GM21526 (cell line): Measurements from ENCODE around the gene VPS8.
"Not testable (repeated sequence)": the region's sequence is repeated elsewhere in the genome, so short reads cannot be mapped to it uniquely, and the experiment has no call there.

Experiments
- ATAC-seq: cut with Tn5 transposase; IDR thresholded peaks from one replicate; pipeline ENCODE4 v1.9.1; 2021; ENCODE audit warnings: moderate library complexity; ENCODE audit not compliant: unreplicated experiment, low FRiP score

The VPS8 gene

DNA sequence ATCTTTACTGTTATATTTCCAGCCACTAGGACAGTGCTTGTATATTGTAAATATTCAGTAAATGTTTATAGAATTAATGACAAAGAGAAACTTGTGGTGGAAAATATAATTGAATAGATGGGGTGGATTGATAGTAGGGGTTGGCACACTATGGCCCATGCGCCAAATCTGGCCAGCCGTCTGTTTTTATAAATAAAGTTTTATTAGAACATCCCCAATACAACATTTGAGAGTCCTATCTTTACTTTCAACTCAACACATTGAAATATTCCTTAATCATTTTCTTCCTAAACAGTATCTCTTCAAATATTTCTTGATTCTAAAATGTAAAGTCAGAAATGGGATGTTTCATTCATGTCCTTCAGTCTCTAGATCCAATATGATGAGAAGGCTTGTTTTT, 45.1 kb downstream of the VPS8 start:
- ATAC-seq = no peak

DNA sequence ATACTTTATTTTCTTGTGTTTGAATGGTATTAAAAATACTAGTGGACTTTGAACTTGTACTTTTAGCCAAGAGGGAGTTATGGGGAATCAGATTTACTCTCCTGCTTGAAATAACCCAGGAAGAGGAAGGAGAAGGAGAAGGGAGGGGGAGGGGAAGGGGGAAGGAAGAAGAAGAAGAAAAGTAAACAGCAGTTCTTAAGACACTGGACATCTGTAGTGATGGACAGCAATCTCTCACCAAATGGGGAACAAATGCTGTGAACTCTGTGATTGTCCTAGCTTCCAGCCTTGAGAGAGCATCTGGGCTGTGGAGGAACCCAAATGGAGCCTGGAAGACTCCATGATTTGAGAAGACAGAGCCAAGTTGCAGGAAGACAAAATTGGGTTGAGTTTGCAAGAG, 52.0 kb downstream of the VPS8 start:
- ATAC-seq = no peak

DNA sequence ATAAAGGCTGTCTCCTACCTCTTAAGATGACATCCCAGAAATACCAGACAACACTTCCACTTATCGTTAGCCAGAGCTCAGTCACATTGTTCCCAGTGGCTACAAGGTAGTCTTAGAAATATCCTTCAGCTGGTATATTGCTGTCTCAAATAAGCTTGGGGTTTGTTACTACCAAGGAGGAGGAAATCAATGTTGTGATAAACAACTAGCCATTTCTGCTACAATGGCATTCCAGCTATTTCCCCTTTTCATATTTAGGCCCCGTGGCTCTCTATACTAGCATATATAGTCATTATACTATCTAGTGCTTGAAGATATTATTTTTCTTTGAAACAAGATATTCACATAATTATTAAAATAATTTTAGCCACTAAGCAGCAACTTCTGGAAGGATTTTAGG, 56.5 kb downstream of the VPS8 start:
- ATAC-seq = no peak

DNA sequence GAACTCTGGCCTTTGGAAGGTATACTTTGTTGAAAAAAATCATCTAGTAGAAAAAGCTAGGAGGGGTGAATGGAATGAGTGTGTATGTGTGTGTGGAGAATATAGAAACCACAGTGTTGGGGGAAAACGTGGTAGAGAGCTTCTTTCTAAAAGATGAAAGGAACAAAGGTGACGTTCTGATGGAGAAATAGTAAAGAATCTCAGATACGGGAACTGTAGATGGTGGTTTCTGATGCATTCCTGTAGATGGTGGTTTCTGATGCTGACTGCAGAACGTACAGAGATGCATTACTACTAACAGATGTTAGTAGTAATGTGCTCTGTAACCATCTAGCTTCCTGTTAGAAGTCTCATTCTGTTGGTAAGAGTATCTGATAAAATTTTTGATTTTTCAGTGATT, 60.2 kb downstream of the VPS8 start:
- no peak for ATAC-seq

DNA sequence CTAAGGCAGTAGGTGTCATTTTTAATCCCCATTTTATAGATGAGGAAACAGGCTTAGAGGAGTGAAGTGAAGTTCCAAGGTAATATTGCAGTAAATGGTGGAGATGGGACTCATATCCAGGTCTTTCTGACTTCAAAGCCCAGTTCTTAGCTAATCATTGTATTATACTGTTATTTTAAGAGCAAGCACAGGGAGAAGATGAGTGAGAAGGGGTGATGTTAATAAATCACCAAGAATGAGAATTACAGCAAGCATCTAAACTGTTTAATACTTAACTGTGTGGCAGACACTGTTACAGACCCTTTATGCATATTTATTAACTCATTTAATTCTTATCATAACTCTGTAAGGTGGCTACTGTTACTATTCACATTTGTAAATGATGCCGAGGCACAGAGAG, 61.2 kb downstream of the VPS8 start:
- no peak for ATAC-seq

DNA sequence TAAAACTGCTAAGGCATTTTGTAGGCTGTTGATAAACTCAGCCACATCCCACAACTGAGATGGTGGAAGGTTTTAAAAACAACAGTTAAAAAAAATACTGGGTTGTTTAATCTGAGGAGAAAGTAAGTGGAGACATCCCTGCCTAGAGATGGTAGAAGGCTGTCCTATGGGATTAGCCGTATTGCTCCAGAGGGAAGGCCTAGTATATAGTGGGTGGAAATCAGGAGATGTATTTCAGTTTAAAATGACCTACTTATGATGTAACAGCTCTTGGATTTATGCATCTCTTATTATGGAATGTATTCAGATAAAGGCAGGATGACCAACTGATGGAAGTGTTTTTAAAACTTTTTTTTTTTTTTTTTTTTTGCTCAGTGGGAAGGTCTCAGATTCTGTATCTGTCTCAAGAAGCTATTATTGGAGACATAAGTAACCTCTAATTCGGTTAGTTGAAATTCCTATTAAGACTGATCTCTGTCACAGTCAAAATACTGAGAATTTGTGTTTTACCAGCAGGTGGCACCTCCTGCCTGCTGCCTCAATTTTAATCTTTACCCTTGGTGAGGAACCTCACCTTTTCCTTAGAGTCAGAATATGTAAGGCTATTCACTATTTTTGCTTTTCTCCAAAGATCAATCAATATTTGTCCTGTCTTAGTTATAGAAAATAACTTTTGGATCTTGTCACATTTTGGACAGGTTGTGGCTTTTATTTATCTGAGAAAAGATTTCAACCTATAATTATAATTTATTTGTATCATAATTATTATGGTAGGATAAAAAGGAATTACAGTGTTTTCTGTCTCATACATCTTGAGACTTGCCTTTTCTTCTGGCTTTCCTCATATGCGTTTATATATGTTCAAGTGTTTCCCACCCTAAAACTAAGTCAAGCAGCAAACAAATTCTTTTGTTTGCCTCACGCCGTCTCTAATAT, 63.0 kb downstream of the VPS8 start:
- no peak for ATAC-seq

DNA sequence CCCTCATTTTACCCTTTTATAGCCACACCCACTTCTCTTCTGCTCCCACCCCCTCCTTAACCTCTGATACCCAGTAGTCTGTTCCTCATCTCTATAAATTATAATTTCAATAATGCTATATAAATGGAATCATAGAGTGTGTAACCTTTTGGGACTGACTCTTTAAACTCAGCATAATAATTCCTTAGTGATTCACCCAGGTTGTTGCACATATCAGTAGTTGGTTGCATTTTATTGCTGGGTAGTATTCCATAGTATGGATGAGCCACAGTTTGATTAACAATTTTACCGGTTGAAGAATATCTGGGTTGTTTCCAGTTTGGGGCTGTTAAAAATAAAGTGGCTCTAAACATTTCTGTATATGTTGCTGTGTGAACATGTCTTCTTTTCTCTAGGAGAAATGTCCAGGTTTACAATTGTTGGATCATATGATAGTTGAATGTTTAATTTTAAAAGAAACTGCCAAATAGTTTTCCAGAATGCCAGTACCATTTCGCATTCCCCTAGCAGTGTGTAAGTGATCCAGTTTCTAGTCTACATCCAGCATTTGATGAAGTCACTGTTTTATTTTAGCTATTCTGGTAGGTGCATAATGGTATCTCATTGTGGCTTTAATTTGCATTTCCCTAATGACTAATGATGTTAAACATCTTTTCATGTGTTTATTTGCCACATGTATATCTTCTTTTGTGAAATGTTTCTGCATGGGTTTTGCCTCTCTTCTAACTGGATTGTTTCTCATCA, 68.5 kb downstream of the VPS8 start:
- ATAC-seq = no peak

DNA sequence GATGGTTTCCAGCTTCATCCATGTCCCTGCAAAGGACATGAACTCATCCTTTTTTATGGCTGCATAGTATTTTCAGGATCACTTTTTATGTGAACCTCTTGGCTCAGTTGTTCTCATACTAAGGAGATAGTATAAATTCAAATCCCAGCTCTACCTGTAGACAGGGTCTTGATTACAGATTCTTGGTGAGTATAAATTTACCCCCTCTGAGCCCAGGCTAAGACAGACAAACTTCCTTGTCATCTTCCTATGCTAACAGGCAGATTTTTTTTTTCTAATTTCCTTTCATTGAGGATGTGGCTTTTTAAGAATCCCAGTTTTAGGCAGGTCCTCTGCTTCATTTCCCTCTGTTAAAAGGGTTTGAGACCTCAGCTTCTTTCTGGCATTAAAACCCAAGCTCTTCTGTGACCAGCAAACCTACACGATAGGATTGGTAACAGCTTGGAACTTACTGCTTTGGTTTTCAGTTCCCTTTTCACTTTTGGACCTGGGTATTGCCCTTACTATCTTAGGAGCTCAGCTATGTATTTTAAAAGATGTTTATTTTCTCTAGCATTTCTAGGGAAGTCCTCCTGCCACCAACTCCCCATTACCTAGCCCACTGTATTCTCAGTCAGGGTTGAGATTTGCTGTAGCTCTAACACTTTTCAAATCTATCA, 72.5 kb downstream of the VPS8 start:
- peak; percentile 97 for ATAC-seq

DNA sequence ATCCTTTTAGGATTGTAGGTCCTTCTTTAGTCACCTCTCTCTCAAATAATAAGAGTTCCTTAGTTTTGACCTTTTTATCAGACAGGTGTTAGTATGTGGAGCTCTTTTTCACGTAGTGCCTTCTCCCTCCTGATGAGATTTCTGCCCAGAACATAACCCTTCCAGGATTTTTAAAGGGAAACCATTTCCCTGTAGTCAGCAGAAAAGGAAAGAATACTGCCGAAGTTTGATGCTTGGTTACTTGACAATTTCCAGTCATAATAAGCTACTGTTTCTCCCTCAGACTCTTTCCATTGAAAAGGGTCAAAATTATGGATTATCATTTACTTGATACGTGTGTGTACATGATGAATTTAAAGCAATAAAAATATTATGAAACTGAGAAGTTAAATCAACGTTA, 73.1 kb downstream of the VPS8 start:
- ATAC-seq = no peak

DNA sequence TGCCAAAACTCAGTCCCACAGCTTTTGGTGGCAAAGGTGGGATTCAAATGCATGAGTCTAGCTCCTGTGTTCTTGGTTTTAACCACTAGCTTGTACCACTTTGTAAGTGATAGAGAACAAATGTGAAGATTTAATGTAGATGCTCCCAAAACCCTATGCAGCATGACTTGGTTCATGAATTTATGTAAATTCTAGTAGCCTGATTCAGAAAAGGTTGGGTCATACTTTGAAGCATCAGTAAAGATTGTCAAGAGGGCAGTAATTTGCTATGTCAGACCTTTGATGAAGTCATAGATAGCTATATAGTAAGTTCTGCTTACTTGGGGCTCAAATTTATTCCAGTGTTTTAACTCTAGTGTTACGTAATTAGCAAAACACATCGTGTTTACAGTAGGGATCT, 75.6 kb downstream of the VPS8 start:
- no peak for ATAC-seq

DNA sequence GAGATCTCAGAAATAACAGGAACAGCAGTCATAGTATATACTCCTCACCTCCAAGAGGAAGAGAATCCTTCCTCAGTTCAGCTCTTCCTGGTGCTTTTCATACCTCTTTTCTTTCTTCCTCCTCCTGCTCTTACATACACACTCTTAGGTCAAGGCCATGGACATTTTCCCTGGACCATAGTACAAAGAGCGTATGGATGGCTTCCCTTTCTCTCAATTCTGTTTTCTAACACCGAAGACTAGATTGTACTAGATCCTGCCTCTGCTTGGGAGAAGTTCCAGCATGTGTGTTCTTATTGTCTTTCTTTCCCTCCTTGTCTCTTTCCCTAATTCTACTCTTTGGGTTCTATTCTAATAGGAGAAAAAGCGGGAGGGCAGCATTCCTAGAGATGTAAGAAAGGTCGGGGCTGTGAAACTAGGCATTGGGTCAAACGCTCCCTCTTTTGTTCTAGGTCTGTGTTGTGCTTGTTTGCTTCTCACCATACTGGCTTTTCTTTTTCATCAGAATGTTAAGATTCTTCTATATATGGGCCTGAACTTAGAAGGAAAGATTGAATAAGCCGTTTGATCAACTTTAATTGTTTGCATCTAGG, 77.4 kb downstream of the VPS8 start:
- no peak for ATAC-seq

DNA sequence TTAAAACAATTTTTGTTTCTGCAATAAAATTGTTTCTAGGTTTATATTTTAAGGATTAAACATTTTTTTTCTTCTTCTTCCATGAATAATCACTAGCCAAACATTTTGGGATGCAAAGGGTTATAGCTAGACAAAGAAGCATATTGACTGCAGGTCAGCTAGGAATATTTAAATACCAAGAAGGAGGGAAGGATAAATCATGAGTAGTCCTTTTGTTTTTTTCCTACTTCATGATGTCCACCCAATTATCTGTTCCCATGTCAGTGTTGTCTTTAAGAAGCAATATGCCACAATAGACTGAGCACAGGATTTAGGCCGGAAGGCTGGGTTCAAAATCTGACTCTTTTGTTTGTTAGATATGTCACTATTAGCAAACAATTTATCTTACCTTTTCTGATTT, 82.1 kb downstream of the VPS8 start:
- ATAC-seq = no peak

DNA sequence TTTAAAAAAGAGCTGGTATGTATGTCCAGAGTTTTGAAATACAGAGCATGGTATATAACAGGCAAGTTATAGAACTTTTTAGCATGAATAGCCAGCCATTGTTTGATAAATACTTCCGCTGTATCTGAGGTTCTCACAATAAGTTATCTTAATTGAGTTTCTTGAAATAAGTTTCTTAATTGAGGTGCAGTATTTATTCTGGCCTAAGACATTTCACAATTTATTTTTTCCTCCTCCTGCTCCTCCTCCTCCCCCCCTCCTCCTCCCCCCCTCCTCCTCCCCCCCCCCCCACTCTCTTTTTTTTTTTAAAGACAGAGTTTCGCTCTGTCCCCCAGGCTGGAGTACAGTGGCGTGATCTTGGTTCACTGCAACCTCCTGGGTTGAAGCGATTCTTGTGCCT, 83.4 kb downstream of the VPS8 start:
- ATAC-seq = no peak

DNA sequence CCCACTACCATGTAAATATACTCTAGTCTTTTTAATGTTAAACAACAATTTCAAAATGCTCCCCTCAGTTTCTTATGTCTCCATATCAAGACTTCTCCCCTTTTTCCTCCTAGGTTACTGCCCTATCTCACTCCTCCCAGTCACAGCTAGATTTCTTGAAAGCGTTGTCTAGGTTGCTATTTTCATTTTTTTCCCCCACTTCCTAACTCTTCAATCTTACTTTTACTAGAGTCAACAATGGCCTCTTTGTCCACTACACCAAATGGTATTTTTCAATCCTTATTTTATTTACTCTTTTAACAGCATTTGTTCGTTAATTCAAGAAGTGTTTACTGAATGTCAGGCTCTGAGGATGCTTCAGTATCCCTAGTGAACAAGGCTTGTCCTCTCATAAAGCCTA, 84.4 kb downstream of the VPS8 start:
- no peak for ATAC-seq

DNA sequence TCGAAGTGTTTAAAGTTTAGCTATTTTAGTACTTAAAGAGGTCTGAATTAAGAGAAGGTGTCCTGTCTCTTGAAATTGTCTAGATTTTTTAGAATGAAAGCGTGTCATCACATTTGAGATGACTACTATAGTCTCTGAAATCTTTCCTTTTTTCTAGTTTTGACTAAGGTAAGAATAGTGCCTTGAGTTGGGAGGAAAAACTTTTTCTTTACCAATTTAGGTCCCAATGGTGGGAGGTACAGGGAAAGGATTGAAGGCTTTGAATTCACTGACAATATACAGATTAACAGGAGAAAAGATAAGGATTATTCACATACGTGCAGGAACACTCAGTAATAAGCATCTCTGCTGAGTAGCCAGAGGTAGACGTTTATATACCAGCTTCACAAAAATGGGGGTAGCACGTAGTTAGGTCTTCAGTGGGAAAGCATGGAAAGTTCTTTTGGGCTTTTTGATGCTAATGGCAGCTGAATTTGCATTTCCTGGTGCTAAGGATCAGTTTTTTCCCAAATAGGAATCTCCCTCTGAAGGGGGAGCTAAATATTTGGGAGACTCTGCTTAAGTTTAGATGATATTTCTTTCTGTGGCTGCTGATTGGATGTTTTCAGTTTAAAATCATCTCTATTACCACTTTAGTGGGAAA, 88.1 kb downstream of the VPS8 start:
- no peak for ATAC-seq

DNA sequence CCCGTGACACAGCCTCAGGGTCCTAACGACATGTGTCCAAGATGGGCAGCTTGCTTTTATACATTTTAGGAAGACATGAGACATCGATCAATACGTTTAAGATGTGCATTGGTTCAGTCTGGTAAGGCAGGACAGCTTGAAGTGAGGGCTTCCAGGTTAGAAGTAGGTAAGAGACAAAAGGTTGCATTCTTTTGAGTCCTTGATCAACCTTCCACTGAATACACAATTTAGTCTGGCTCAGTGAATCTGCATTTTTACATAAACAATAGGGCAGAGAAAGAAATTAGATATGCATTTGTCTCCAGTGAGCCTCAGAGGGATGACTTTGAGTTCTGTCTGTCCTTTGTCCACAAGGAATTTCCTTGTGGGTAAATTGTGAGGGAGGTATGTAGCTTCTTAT, 95.1 kb downstream of the VPS8 start:
- not testable (repeated sequence) for ATAC-seq

DNA sequence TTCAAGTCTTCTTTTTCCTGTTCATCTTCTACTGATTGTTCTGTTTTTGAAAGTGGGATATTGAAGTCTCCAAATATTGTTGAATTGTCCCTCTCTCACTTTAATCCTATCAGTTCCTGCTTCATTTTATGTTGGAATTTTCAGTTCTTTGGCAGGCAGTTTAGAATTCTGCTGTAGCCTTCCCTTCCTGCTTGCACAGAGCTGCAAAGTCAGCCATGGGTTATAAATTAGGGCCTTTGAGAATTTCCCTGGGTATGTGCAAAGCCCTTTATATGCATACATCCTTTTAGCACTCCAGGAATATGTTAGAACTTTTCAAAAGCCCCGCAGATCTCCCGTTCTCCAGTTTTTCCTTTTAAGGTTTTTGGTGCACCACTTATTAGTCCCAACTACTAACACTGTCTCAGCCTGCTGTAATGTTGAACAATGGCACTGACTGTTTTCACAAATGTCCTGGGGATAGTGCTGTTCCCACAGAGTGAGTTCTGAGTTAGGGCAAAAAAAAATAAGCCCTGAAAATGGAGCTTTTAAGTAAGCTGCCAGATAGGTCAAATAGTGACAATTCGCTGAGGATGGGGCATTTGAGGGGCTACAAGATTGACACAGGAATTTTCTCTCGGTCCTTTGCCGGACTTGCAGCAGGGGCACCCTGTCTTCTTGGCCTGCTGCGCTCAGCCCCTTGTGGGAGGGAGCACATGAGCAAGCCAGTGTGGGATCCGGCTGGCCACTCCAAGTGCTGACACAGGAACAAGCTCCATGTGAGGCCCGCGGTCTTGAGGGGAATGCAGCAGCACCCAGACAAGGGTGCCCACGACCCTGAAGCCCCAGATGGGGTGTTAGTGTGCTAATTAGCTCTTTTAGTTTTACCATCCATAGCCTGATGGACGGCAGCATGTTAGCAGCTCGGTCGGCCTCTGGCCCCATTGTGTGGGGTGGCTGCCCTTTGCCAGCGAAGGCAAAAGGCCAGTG, 96.0 kb downstream of the VPS8 start:
- no peak for ATAC-seq

DNA sequence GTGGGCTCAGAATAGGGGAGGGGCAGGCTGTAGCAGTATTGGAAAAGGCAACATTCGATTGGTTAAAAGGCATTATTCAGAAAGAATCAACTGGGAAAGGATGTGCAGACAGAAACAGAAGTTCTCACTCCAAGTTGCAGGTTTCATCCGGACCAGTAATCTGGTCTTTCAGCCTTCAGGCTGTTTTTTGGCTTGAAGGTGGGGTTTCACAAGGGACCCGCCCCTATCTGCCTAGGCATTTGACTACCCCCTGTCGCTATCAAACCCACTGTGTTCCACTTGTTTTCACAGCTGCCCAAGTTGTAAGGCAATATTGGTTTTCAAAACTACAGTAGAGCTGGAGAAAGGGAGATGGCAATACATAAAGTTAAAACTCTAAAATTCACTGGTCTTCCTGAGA, 96.9 kb downstream of the VPS8 start:
- ATAC-seq = no peak

DNA sequence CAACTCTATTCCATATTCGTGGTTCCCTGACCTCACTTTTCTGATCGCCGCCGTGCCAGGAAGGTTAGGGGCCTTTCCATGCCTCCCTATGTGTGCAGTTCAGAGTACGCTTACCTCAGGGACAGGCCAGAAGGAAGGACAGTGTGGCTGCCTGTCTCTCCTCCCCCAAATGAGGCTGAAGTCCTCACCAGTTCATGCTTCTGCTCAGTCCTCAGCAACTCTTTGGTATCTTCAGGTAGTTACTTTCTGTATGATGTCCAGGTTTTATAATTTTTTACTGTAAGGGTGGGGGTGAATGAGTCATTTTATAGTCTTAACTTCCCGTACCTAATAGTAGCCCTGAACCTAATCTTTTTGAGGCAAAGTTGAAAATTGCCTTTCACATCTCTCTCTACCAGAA, 98.7 kb downstream of the VPS8 start:
- ATAC-seq = no peak
